H1 (cell line): ENCODE measurements around the gene ME1. TPM values are rescaled to one million over a fixed set of nuclear protein-coding genes. Genes with fewer than 3 reads are reported as not detected.

Source experiments
- CTCF ChIA-PET: fragments of 300-600 bp; sonication (Branson Sonifier 250); formaldehyde crosslinking; loops from one replicate; lab custom pipeline; 2021; ENCODE audit not compliant: partially characterized antibody; lab: Charles Lee
- POLR2A ChIA-PET: fragments of 300-600 bp; sonication (Branson Sonifier 250); formaldehyde crosslinking; loops from one replicate; lab custom pipeline; 2021; ENCODE audit warnings: inconsistent platforms; ENCODE audit not compliant: partially characterized antibody; lab: Charles Lee
- DNase-seq, 2 experiments: peaks; one replicate each; pipeline versions ENCODE4 v3.0.0 to v3.0.0-alpha.2; 2010 to 2022; ENCODE audit warnings: low spot score in 2 of 2, low read depth in 1 of 2, mixed read lengths in 1 of 2
- FAIRE-seq: peaks from 2 replicates; lab custom pipeline; 2011; peaks lifted over from hg19 to GRCh38; lab: Jason Lieb, UNC
- H2AFZ ChIP-seq: 2 replicates; pipeline ENCODE4 v1.8.1; 2012; ENCODE audit warnings: low read length, inconsistent platforms
- H2AK5ac ChIP-seq: 2 replicates; pipeline ENCODE4 v1.6.1; 2013; ENCODE audit warnings: low read depth, low read length
- H2BK120ac ChIP-seq: replicated peaks from 2 replicates; pipeline ENCODE3; 2013; ENCODE audit warnings: low read depth, low read length, inconsistent platforms
- H2BK12ac ChIP-seq: 2 replicates; pipeline ENCODE4 v1.6.1; 2013; ENCODE audit warnings: low read depth, low read length
- H2BK15ac ChIP-seq: 2 replicates; pipeline ENCODE4 v1.6.1; 2013; ENCODE audit warnings: low read length
- H2BK20ac ChIP-seq: 2 replicates; pipeline ENCODE4 v1.6.1; 2013; ENCODE audit warnings: low read length
- H2BK5ac ChIP-seq: 2 replicates; pipeline ENCODE4 v1.6.1; 2013; ENCODE audit warnings: low read depth, low read length
- H3K14ac ChIP-seq: 2 replicates; pipeline ENCODE4 v1.6.1; 2013; ENCODE audit warnings: inconsistent platforms; ENCODE audit not compliant: insufficient read length
- H3K18ac ChIP-seq: 2 replicates; pipeline ENCODE4 v1.6.1; 2013; ENCODE audit warnings: low read length; ENCODE audit errors: extremely low read depth
- H3K23ac ChIP-seq: 2 replicates; pipeline ENCODE4 v1.6.1; 2013; ENCODE audit warnings: inconsistent platforms; ENCODE audit not compliant: insufficient read length
- H3K23me2 ChIP-seq: 2 replicates; pipeline ENCODE4 v1.6.1; 2013; ENCODE audit warnings: low read depth, low read length
- H3K27ac ChIP-seq: 2 replicates; pipeline ENCODE4 v1.6.1; 2011; ENCODE audit warnings: low read depth, low read length, inconsistent platforms
- H3K27me3 ChIP-seq, 4 experiments: replicated peaks in 1 of 4; 1 replicate in 1 of 4; 2 replicates in 3 of 4; pipeline versions ENCODE4 v1.6.1 to v1.8.1; 2011 to 2013; ENCODE audit warnings: low read length in 3 of 4, mild to moderate bottlenecking in 3 of 4, inconsistent platforms in 2 of 4, mixed read lengths in 2 of 4, moderate library complexity in 1 of 4; ENCODE audit not compliant: control insufficient read depth in 3 of 4, insufficient read depth in 3 of 4; ENCODE audit errors: extremely low read depth in 1 of 4
- H3K36me3 ChIP-seq, 4 experiments: 2 replicates each; pipeline versions ENCODE4 v1.6.1 to v1.8.1; 2011 to 2013; ENCODE audit warnings: mild to moderate bottlenecking in 4 of 4, low read length in 3 of 4, moderate library complexity in 2 of 4, control low read depth in 1 of 4, inconsistent platforms in 1 of 4; ENCODE audit not compliant: insufficient read depth in 4 of 4, control insufficient read depth in 2 of 4
- H3K4ac ChIP-seq: replicated peaks from 2 replicates; pipeline ENCODE3; 2013; ENCODE audit warnings: low read length, low read depth, mixed read lengths, inconsistent platforms; ENCODE audit not compliant: insufficient read length
- H3K4me1 ChIP-seq, 4 experiments: replicated peaks in 1 of 4; 1 replicate in 1 of 4; 2 replicates in 3 of 4; pipeline versions ENCODE4 v1.6.1 to v1.8.1; 2011 to 2013; ENCODE audit warnings: low read length in 3 of 4, inconsistent platforms in 2 of 4, mixed read lengths in 1 of 4; ENCODE audit not compliant: insufficient read depth in 4 of 4, control insufficient read depth in 3 of 4
- H3K4me2 ChIP-seq, 2 experiments: 2 replicates each; pipeline versions ENCODE4 v1.6.1 to v1.8.1; 2011 to 2013; ENCODE audit warnings: low read depth in 2 of 2, low read length in 2 of 2, control low read depth in 1 of 2, inconsistent platforms in 1 of 2, mild to moderate bottlenecking in 1 of 2; ENCODE audit not compliant: insufficient read depth in 1 of 2
- H3K4me3 ChIP-seq, 4 experiments: fragments of 200-600, 300-600 bp in 1 of 4; sonication (generic), shearing (Covaris generic), sonication (Bioruptor Twin) in 1 of 4; 2 replicates each; pipeline versions ENCODE4 v1.5.1 to v1.8.1; 2011 to 2016; ENCODE audit warnings: low read length in 4 of 4, low read depth in 3 of 4, control low read depth in 2 of 4, inconsistent platforms in 2 of 4, mild to moderate bottlenecking in 2 of 4, mixed read lengths in 1 of 4, moderate library complexity in 1 of 4; ENCODE audit not compliant: insufficient read depth in 2 of 4; ENCODE audit errors: extremely low read depth in 1 of 4
- H3K56ac ChIP-seq: replicated peaks from 2 replicates; pipeline ENCODE3; 2013; ENCODE audit warnings: low read depth, mild to moderate bottlenecking, mixed read lengths, low read length, inconsistent platforms; ENCODE audit not compliant: insufficient read length
- H3K79me1 ChIP-seq: 2 replicates; pipeline ENCODE4 v1.6.1; 2013; ENCODE audit warnings: low read depth, low read length, control low read depth
- H3K79me2 ChIP-seq, 2 experiments: 2 replicates each; pipeline versions ENCODE4 v1.6.1 to v1.8.1; 2012 to 2013; ENCODE audit warnings: low read length in 2 of 2, mild to moderate bottlenecking in 2 of 2, inconsistent platforms in 1 of 2; ENCODE audit not compliant: insufficient read depth in 2 of 2, control insufficient read depth in 1 of 2
- H3K9ac ChIP-seq, 4 experiments: replicated peaks in 1 of 4; 1 replicate in 1 of 4; 2 replicates in 3 of 4; pipeline versions ENCODE4 v1.6.1 to v1.8.1; 2011 to 2013; ENCODE audit warnings: low read depth in 3 of 4, low read length in 3 of 4, control low read depth in 2 of 4, mild to moderate bottlenecking in 2 of 4, moderate library complexity in 2 of 4, inconsistent platforms in 1 of 4; ENCODE audit errors: extremely low read depth in 1 of 4
- H3K9me3 ChIP-seq, 2 experiments: 2 replicates each; pipeline versions ENCODE4 v1.6.1 to v1.8.1; 2012 to 2013; ENCODE audit warnings: mild to moderate bottlenecking in 2 of 2, moderate library complexity in 2 of 2, control low read depth in 1 of 2, inconsistent platforms in 1 of 2, low read depth in 1 of 2, low read length in 1 of 2, mixed read lengths in 1 of 2; ENCODE audit not compliant: insufficient read depth in 2 of 2
- H4K20me1 ChIP-seq, 2 experiments: replicated peaks in 1 of 2; 2 replicates each; pipeline versions ENCODE3 to v1.8.1; 2011 to 2013; ENCODE audit warnings: inconsistent platforms in 2 of 2, low read length in 2 of 2, mild to moderate bottlenecking in 1 of 2; ENCODE audit not compliant: insufficient read depth in 2 of 2, control insufficient read depth in 1 of 2
- H4K5ac ChIP-seq: 2 replicates; pipeline ENCODE4 v1.6.1; 2013; ENCODE audit warnings: low read length, low read depth, mixed read lengths, inconsistent platforms; ENCODE audit not compliant: insufficient read length
- H4K8ac ChIP-seq: 2 replicates; pipeline ENCODE4 v1.8.0; 2013; ENCODE audit warnings: mild to moderate bottlenecking, moderate library complexity, low read length, inconsistent platforms; ENCODE audit not compliant: insufficient read depth; ENCODE audit errors: extremely low read depth
- H4K91ac ChIP-seq: replicated peaks from 2 replicates; pipeline ENCODE3; 2013; ENCODE audit warnings: low read length, mixed read lengths, inconsistent platforms; ENCODE audit not compliant: insufficient read length
- ASH2L ChIP-seq: fragments of 200-600, 300-600 bp; sonication (generic); IDR thresholded peaks from one replicate; pipeline ENCODE4 v1.7.1; 2017; ENCODE audit warnings: low read length
- ATF2 ChIP-seq: IDR thresholded peaks from 2 replicates; pipeline ENCODE4 v1.6.1; 2012; ENCODE audit warnings: low read length, inconsistent platforms
- CHD1 ChIP-seq: IDR thresholded peaks from 2 replicates; pipeline ENCODE4 v1.6.1; 2012; ENCODE audit warnings: low read depth, low read length, improper control_type of control experiment
- CREB1 ChIP-seq: IDR thresholded peaks from 2 replicates; pipeline ENCODE4 v1.6.1; 2012; ENCODE audit warnings: inconsistent platforms
- CTBP2 ChIP-seq: IDR thresholded peaks from 2 replicates; pipeline ENCODE4 v1.7.0; 2011; ENCODE audit warnings: borderline replicate concordance, mild to moderate bottlenecking, moderate library complexity, mixed read lengths, low read length; ENCODE audit not compliant: insufficient read depth, insufficient read length
- JUN ChIP-seq: IDR thresholded peaks from 2 replicates; pipeline ENCODE4 v1.6.1; 2011; ENCODE audit warnings: low read depth, mild to moderate bottlenecking, improper control_type of control experiment, low read length
- KDM4A ChIP-seq: IDR thresholded peaks from one replicate; pipeline ENCODE4 v1.7.1; 2012; ENCODE audit warnings: low read depth, mild to moderate bottlenecking, moderate library complexity, low read length, inconsistent platforms; ENCODE audit not compliant: severe bottlenecking
- PHF8 ChIP-seq: fragments of 200-600 bp; sonication (generic); conservative IDR thresholded peaks from 2 replicates; pipeline ENCODE4 v1.7.1; 2012; ENCODE audit warnings: low read depth, mild to moderate bottlenecking, inconsistent platforms, low read length, moderate library complexity
- POLR2A ChIP-seq, 2 experiments: IDR thresholded peaks; 1 replicate in 1 of 2; 2 replicates in 1 of 2; pipeline ENCODE4 v1.6.1; 2011; ENCODE audit warnings: low read depth in 2 of 2, low read length in 2 of 2, mild to moderate bottlenecking in 2 of 2; ENCODE audit errors: control extremely low read depth in 1 of 2
- POLR2AphosphoS5 ChIP-seq: IDR thresholded peaks from 2 replicates; pipeline ENCODE4 v1.6.1; 2011; ENCODE audit warnings: low read depth, low read length
- RFX5 ChIP-seq: IDR thresholded peaks from 2 replicates; pipeline ENCODE4 v1.6.1; 2011; ENCODE audit warnings: low read depth, low read length, improper control_type of control experiment, borderline replicate concordance
- RXRA ChIP-seq: IDR thresholded peaks from 2 replicates; pipeline ENCODE4 v1.6.1; 2011; ENCODE audit warnings: low read depth, mild to moderate bottlenecking, low read length, moderate library complexity; ENCODE audit not compliant: insufficient read depth
- SP1 ChIP-seq: IDR thresholded peaks from 2 replicates; pipeline ENCODE4 v1.6.1; 2011; ENCODE audit warnings: low read depth, low read length
- SP2 ChIP-seq: IDR thresholded peaks from 2 replicates; pipeline ENCODE4 v1.6.1; 2012; ENCODE audit warnings: mild to moderate bottlenecking, low read length, inconsistent platforms
- ZNF274 ChIP-seq: IDR thresholded peaks from 2 replicates; pipeline ENCODE4 v1.7.0; 2012; ENCODE audit warnings: low read length, borderline replicate concordance; ENCODE audit errors: extremely low read depth
- WGBS, 2 experiments: shearing (Covaris generic) in 1 of 2; methylation state at CpG; one replicate each; pipeline versions ENCODE4 v1.1.6 to v1.1.7; 2013 to 2015; ENCODE audit warnings: low lambda C conversion rate in 2 of 2, mixed read lengths in 2 of 2, inconsistent platforms in 1 of 2, low coverage in 1 of 2, missing lambda C conversion rate in 1 of 2; ENCODE audit not compliant: insufficient replicate concordance in 2 of 2, insufficient coverage in 1 of 2, insufficient read length in 1 of 2; ENCODE audit errors: extremely low coverage in 1 of 2, missing lambda C conversion rate in 1 of 2; 5-methylcytosine and 5-hydroxymethylcytosine counted together
- polyA plus RNA-seq, 7 experiments: library from polyadenylated mRNA; depleted of rRNA in 3 of 7; stranded (reverse) in 5 of 7; unstranded in 2 of 7; fragments of >200 nt in 5 of 7; fragments of 200-250 nt in 2 of 7; gene quantifications; 1 replicate in 5 of 7; 2 replicates in 1 of 7; 4 replicates in 1 of 7; pipeline versions ENCODE4 v1.2.1 to v1.2.3, GENCODE V29; 2011 to 2013; ENCODE audit warnings: missing spikeins in 2 of 7, mixed read lengths in 2 of 7
- total RNA-seq: library from RNA; stranded (reverse); fragmentation: NEBNext Ultra II Directional; extraction: Animal tissue kit (Norgen Biotek cat#: 25700); gene quantifications from 2 replicates; pipeline ENCODE4 v1.2.1, GENCODE V29; 2021

The ME1 gene
- total and polyA plus RNA-seq, 2 of the 8 experiments (the other 6 are each of a cell fraction or from before 2014, with no cell fraction given): 1.3 to 3.9 TPM

DNA sequence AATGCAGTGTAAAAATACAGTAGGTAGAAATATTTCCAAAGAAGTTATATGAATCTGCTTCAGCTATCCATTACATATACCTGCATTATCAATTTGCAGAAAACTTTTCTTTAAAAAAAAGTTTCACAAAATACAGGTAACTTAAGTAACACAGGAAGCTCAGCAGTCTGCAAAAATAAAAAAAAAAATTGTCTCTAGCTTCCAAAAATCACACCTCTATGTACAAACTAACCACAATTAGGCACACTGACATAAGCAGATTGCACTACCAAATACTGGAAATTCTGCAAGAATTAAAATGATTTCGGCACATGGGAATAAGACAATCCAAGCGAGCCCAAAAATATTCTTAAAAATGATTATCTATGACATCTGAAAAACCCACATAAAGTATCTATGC, 41.2 kb downstream of the ME1 start:
- no peak for FAIRE-seq

More for the DNA sequence above, 41.2 kb downstream of the ME1 start:
- Histone ChIP-seq H2BK12ac (no peak overlapping the region), H2AFZ (no peak overlapping the region), H3K14ac (no peak overlapping the region), H2BK15ac (no peak overlapping the region), H4K5ac (no peak overlapping the region), H3K9ac (no peak overlapping the region), H2AK5ac (no peak overlapping the region), H2BK120ac (no peak overlapping the region), H3K18ac (no peak overlapping the region), H3K4me2 (no peak overlapping the region), H2BK20ac (no peak overlapping the region), H3K4me1 (no peaks in the 10 kb centered on the region), H4K8ac (no peak overlapping the region), H3K79me2 (no peaks in the 10 kb centered on the region), H3K36me3 (no peaks in the 10 kb centered on the region), H4K20me1 (no peaks in the 10 kb centered on the region), H3K27me3 (no peaks in the 10 kb centered on the region), H3K56ac (no peak overlapping the region), H3K27ac (no peak overlapping the region), H4K91ac (no peak overlapping the region), H3K23me2 (no peaks in the 10 kb centered on the region), H3K9me3 (no peaks in the 10 kb centered on the region), H3K4ac (no peak overlapping the region), H2BK5ac (no peak overlapping the region), H3K23ac (no peak overlapping the region), H3K79me1 (no peaks in the 10 kb centered on the region; the same call in 1 of the 2 replicates), H3K4me3 (no peak overlapping the region)
- DNase-seq: no peak
- no peak for TF ChIP-seq CHD1
- no peak for TF ChIP-seq POLR2A (IDR thresholded peaks at IDR 0.05; ENCODE audit: control extremely low read depth in 1 of 2, low read depth in 2 of 2, low read length in 2 of 2)
- no peak for TF ChIP-seq PHF8
- no peak for TF ChIP-seq RFX5
- TF ChIP-seq CTBP2: no peak
- no peak for TF ChIP-seq RXRA
- TF ChIP-seq ATF2: no peak
- TF ChIP-seq SP2: no peak
- no peak for TF ChIP-seq ZNF274
- no peak for TF ChIP-seq POLR2AphosphoS5
- no peak for TF ChIP-seq SP1
- no peak for TF ChIP-seq JUN
- no peak for TF ChIP-seq KDM4A
- TF ChIP-seq CREB1: no peak
- TF ChIP-seq ASH2L: no peak
- WGBS, 2 experiments: 98% methylated on average over 2 of the region's 2 CpGs; no CpG with 5 or more reads in 1 of the 2 experiments
- CTCF ChIA-PET: interaction anchor here (0.6 kb wide), 1 partner anchor 9 kb away, joined by 4 read pairs; no protein-coding TSS in a partner anchor
- POLR2A ChIA-PET: no interaction called here
